ENCODE measurements around the gene TTYH2. TPM values are rescaled to one million over a fixed set of nuclear protein-coding genes. Genes with fewer than 3 reads are reported as not detected.

Gene TTYH2
- total and polyA plus RNA-seq, 5 donors: 15.5 to 30.4 (median 19.4) TPM

DNA sequence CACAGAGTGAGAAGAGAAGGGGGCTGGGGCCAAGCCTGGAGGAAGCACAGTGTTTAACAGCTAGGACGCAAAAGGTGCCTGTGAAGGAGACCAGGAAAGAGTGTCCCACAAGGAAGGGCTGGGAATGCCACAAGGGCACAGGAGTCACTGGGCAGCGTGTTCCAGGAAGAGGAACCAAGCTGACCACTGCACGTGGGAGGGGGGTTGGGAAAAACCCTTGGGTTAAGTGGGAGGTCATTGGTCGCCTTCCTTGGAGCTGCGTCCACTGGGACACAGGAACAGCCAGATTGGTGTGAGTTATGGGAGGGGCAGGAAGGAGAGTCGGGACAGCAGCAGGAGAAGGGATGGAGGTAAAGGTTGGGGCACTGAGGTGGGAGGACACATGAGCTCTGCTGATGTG is 12.9 kb downstream of the TTYH2 start:
- H3K4me3 ChIP-seq (ENCODE audit: low read length): no peak overlapping the region
- intact Hi-C loops (cut with DNase I): no loop called here
- H3K27me3 ChIP-seq (ENCODE audit: control insufficient read depth, insufficient read depth): no peaks in the 10 kb centered on the region
- DNase-seq (peak in 1 of 3 donors; percentile 13), ATAC-seq (no peak)
- no peaks in the 10 kb centered on the region for H3K4me1 ChIP-seq (ENCODE audit: control insufficient read depth, insufficient read depth, low read length)
- whole genome bisulfite sequencing: 65% methylated on average over 6 of the region's 6 CpGs
- no peak overlapping the region for H3K27ac ChIP-seq (ENCODE audit: low read length)
- H3K9me3 ChIP-seq (ENCODE audit: control insufficient read depth, low read length): no peaks in the 10 kb centered on the region

- H3K27ac ChIP-seq (ENCODE audit: low read length): no peak overlapping the region
- no peaks in the 10 kb centered on the region for H3K27me3 ChIP-seq (ENCODE audit: control insufficient read depth, insufficient read depth)
- ATAC-seq: no peak
- intact Hi-C loops (cut with DNase I): no loop called here
- DNase-seq: no peak
- no peak overlapping the region for H3K4me3 ChIP-seq (ENCODE audit: low read length)
- no peaks in the 10 kb centered on the region for H3K9me3 ChIP-seq (ENCODE audit: control insufficient read depth, low read length)
- H3K4me1 ChIP-seq (ENCODE audit: control insufficient read depth, insufficient read depth, low read length): no peaks in the 10 kb centered on the region
- WGBS: 81% methylated on average over 10 of the region's 10 CpGs
Observed at GRCh38 chr17:74227271-74228080, 14.1 kb downstream of the TTYH2 start.

DNA sequence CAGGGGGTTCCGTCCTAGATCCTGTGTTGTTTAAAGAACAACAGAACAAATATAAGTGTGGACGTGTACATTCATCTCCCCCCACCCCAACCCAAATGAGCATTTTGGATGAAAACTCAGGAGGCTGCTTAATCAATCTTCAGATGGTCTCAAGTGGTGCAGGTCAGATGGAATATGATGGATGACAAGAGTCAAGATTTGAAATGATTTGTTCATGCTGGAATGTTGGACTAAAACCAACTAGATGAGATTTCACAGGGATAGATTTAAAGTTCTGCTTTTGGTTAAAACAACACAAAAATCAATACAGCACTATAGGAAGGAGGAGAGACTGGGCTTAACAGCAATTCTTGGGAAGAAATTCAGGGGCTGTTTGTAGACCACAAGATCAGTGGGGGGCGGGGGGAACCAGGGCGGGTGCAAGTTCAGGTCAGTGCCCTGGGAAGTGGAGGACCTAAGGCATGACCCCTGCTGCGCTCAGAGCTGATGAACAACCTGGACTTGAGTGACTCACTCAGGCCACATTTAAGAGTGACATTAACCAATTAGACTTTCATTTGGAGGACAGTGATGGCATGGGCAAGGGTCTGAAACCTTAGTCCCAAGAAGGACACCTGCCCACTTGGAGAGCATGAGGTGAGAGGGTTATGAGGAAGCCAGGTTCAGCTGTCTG is 15.1 kb downstream of the TTYH2 start:
- H3K4me1 ChIP-seq (ENCODE audit: control insufficient read depth, insufficient read depth, low read length): no peaks in the 10 kb centered on the region
- 91% methylated on average over 5 of the region's 5 CpGs for WGBS
- intact Hi-C loops (cut with DNase I): no loop called here
- H3K4me3 ChIP-seq (ENCODE audit: low read length): no peak overlapping the region
- ATAC-seq (no peak), DNase-seq (no peak)
- no peak overlapping the region for H3K27ac ChIP-seq (ENCODE audit: low read length)
- no peaks in the 10 kb centered on the region for H3K27me3 ChIP-seq (ENCODE audit: control insufficient read depth, insufficient read depth)
- no peaks in the 10 kb centered on the region for H3K9me3 ChIP-seq (ENCODE audit: control insufficient read depth, low read length)

DNA sequence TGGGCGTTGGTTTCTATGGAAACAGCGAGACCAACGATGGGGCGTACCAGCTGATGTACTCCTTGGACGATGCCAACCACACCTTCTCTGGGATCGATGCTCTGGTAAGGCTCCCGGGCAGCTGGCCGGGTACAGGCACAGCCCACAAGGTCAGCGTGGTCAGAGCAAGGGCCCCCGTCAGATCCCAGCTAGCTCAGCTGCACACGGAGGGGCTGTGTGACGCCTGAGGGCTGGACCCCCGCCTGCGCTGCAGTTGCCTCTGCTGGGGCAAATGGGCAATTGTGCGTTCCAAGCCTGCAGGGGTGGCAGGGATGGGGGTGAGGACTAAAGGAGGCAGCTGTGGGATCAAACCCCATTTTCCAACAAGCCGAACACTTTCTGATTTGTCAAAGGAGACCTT is 17.5 kb downstream of the TTYH2 start:
- Histone ChIP-seq H3K9me3 (ENCODE audit: control insufficient read depth, low read length) (no peaks in the 10 kb centered on the region), H3K4me3 (ENCODE audit: low read length) (no peak overlapping the region), H3K27me3 (ENCODE audit: control insufficient read depth, insufficient read depth) (no peaks in the 10 kb centered on the region), H3K4me1 (ENCODE audit: control insufficient read depth, insufficient read depth, low read length) (peaks cover 5% of the 10 kb centered on the region), H3K27ac (ENCODE audit: low read length) (no peak overlapping the region)
- WGBS: 93% methylated on average over 16 of the region's 16 CpGs
- intact Hi-C loops (cut with DNase I): no loop called here
- ATAC-seq (no peak), DNase-seq (peak in 1 of 3 donors; percentile 24)

GRCh38 chr17:74231928-74232907 is 18.8 kb downstream of the TTYH2 start:
- intact Hi-C loops (cut with DNase I): no loop called here
- H3K4me1 ChIP-seq (ENCODE audit: control insufficient read depth, insufficient read depth, low read length): peaks cover 8% of the 10 kb centered on the region
- H3K9me3 ChIP-seq (ENCODE audit: control insufficient read depth, low read length): no peaks in the 10 kb centered on the region
- no peaks in the 10 kb centered on the region for H3K27me3 ChIP-seq (ENCODE audit: control insufficient read depth, insufficient read depth)
- DNase-seq: peak in 1 of 3 donors; percentile 39
- no peak overlapping the region for H3K27ac ChIP-seq (ENCODE audit: low read length)
- whole genome bisulfite sequencing: 80% methylated on average over 17 of the region's 17 CpGs
- H3K4me3 ChIP-seq (ENCODE audit: low read length): no peak overlapping the region
- peak in 1 of 2 donors; percentile 8 for ATAC-seq

GRCh38 chr17:74233937-74234336 is 20.6 kb downstream of the TTYH2 start:
- H3K4me3 ChIP-seq (ENCODE audit: low read length): no peak overlapping the region

DNA sequence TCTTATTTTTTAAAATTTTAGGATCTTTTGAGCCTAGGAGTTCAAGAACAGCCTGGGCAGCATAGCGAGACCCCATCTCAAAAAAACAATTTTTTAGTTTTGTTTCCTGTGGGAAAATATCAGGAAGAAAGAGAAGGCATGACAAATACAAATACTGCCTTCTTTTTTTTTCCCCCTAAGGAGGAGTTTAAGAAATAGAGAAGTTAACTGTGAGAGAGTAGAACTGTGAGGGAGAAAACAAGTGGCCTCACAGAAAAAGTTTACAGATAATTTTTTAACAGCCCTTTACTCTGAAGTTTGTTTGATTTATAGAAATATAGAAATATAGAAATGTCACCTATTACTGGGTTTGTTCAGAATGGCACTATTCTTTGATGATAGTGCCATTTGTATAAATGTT is 21.1 kb downstream of the TTYH2 start:
- Histone ChIP-seq H3K27me3 (ENCODE audit: control insufficient read depth, insufficient read depth) (no peaks in the 10 kb centered on the region), H3K4me1 (ENCODE audit: control insufficient read depth, insufficient read depth, low read length) (peaks cover 8% of the 10 kb centered on the region), H3K27ac (ENCODE audit: low read length) (no peak overlapping the region), H3K9me3 (ENCODE audit: control insufficient read depth, low read length) (no peaks in the 10 kb centered on the region), H3K4me3 (ENCODE audit: low read length) (no peak overlapping the region)
- intact Hi-C loops (cut with DNase I): no loop called here
- ATAC-seq: no peak
- DNase-seq: no peak
- 77% methylated on average over 1 of the region's 1 CpG for WGBS

More at GRCh38 chr17:74233937-74234336, 20.6 kb downstream of the TTYH2 start:
- DNase-seq (no peak), ATAC-seq (no peak)
- Histone ChIP-seq H3K27me3 (ENCODE audit: control insufficient read depth, insufficient read depth) (no peaks in the 10 kb centered on the region), H3K9me3 (ENCODE audit: control insufficient read depth, low read length) (no peaks in the 10 kb centered on the region), H3K27ac (ENCODE audit: low read length) (no peak overlapping the region), H3K4me1 (ENCODE audit: control insufficient read depth, insufficient read depth, low read length) (peaks cover 8% of the 10 kb centered on the region)
- intact Hi-C loops (cut with DNase I): no loop called here
- 90% methylated on average over 8 of the region's 8 CpGs for WGBS

DNA sequence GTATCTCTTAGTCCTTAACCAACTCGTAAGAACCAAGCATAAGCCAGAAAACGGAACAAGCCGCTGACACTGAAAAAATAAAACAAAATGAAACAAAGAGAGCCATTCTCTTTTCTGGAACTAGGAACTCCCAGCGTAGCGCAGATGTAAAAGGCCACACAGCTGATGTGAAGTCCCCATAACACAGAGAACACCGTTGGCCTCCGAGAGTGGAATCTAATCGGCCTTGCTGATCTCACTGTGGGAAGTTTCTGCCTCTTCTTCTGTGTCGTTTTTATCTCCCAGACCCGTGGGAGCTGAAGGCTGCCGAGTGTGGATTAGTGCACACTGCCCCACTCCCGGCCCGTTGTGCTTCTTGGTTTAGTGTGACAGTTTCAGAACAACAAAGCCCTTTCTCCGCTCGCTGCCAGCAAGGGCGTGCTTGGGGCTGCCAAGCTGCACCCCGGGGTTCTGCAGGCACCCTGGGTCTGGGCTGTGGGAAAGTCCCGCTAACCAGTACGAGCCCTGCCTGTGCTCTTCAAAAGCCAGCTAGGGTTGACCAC is 21.7 kb downstream of the TTYH2 start:
- peaks cover 8% of the 10 kb centered on the region for H3K4me1 ChIP-seq (ENCODE audit: control insufficient read depth, insufficient read depth, low read length)

GRCh38 chr17:74235911-74236371 is 22.6 kb downstream of the TTYH2 start:
- ATAC-seq (peak in 1 of 2 donors; percentile 27), DNase-seq (peak in 1 of 3 donors; percentile 56)
- H3K27ac ChIP-seq (ENCODE audit: low read length): peak overlapping the region; percentile 31
- 34% methylated on average over 8 of the region's 8 CpGs for WGBS
- intact Hi-C loops (cut with DNase I): no loop called here
- no peaks in the 10 kb centered on the region for H3K27me3 ChIP-seq (ENCODE audit: control insufficient read depth, insufficient read depth)
- no peak overlapping the region for H3K4me3 ChIP-seq (ENCODE audit: low read length)
- no peaks in the 10 kb centered on the region for H3K9me3 ChIP-seq (ENCODE audit: control insufficient read depth, low read length)
- peaks cover 10% of the 10 kb centered on the region for H3K4me1 ChIP-seq (ENCODE audit: control insufficient read depth, insufficient read depth, low read length)

More for the DNA sequence above, 21.7 kb downstream of the TTYH2 start:
- DNase-seq (peak in 2 of 3 donors; percentile 60 to 63), ATAC-seq (peak; percentile 13 to 24)
- Histone ChIP-seq H3K27me3 (ENCODE audit: control insufficient read depth, insufficient read depth) (no peaks in the 10 kb centered on the region), H3K4me3 (ENCODE audit: low read length) (no peak overlapping the region), H3K9me3 (ENCODE audit: control insufficient read depth, low read length) (no peaks in the 10 kb centered on the region), H3K27ac (ENCODE audit: low read length) (peak overlapping the region; percentile 13)
- WGBS: 30% methylated on average over 19 of the region's 19 CpGs
- intact Hi-C loops (cut with DNase I): no loop called here

- no peak for DNase-seq
- H3K27me3 ChIP-seq (ENCODE audit: control insufficient read depth, insufficient read depth): no peaks in the 10 kb centered on the region
- H3K4me1 ChIP-seq (ENCODE audit: control insufficient read depth, insufficient read depth, low read length): peaks cover 18% of the 10 kb centered on the region
- H3K27ac ChIP-seq (ENCODE audit: low read length): no peak overlapping the region
- H3K4me3 ChIP-seq (ENCODE audit: low read length): no peak overlapping the region
- ATAC-seq: no peak
- intact Hi-C loops (cut with DNase I): no loop called here
- H3K9me3 ChIP-seq (ENCODE audit: control insufficient read depth, low read length): no peaks in the 10 kb centered on the region
- WGBS: 91% methylated on average over 12 of the region's 12 CpGs
Observed at GRCh38 chr17:74237321-74237720, 23.9 kb downstream of the TTYH2 start.

Data from right cardiac atrium (tissue), 5 donors.